ENCODE data around the gene PODXL.
"Not testable (repeated sequence)": the region's sequence is repeated elsewhere in the genome, so short reads cannot be mapped to it uniquely, and the experiment has no call there.

Gene PODXL

GRCh38 chr7:131508754-131509486 lies 47.5 kb downstream of the PODXL start:
- DNase-seq, result no peak

- peak; percentile 76 for DNase-seq
These were observed 48.7 kb downstream of the PODXL start for GRCh38 chr7:131507592-131508331.

GRCh38 chr7:131506597-131506996 lies 49.8 kb downstream of the PODXL start:
- DNase-seq, result no peak

- DNase-seq, result no peak
These were observed 50.5 kb downstream of the PODXL start for GRCh38 chr7:131505636-131506557.

GRCh38 chr7:131505037-131505620 lies 51.3 kb downstream of the PODXL start:
- DNase-seq, result not testable (repeated sequence)

GRCh38 chr7:131504157-131504899 lies 52.1 kb downstream of the PODXL start:
- no peak for DNase-seq

- no peak for DNase-seq
These were observed 52.8 kb downstream of the PODXL start for GRCh38 chr7:131503639-131504038.

- DNase-seq, result peak; percentile 12
These were observed 53.5 kb downstream of the PODXL start for GRCh38 chr7:131502810-131503508.

- no peak for DNase-seq
These were observed 54.3 kb downstream of the PODXL start for GRCh38 chr7:131501930-131502685.

GRCh38 chr7:131501422-131501821 lies 55.0 kb downstream of the PODXL start:
- no peak for DNase-seq

GRCh38 chr7:131500357-131500756 lies 56.1 kb downstream of the PODXL start:
- DNase-seq, result no peak

- no peak for DNase-seq
These were observed 56.6 kb downstream of the PODXL start for GRCh38 chr7:131499801-131500200.

GRCh38 chr7:131498237-131498885 lies 58.1 kb downstream of the PODXL start:
- no peak for DNase-seq

- no peak for DNase-seq
These were observed 59.0 kb downstream of the PODXL start for GRCh38 chr7:131497454-131497853.

- DNase-seq, result no peak
These were observed 60.5 kb downstream of the PODXL start for GRCh38 chr7:131495669-131496498.

- no peak for DNase-seq
These were observed 62.2 kb downstream of the PODXL start for GRCh38 chr7:131494182-131494581.

- no peak for DNase-seq
These were observed 62.8 kb downstream of the PODXL start for GRCh38 chr7:131493581-131493980.

GRCh38 chr7:131493081-131493480 lies 63.3 kb downstream of the PODXL start:
- no peak for DNase-seq

GRCh38 chr7:131489881-131490280 lies 66.5 kb downstream of the PODXL start:
- no peak for DNase-seq
